Prostate gland (tissue), 2 donors: Measurements from ENCODE around the gene PDE6A. TPM values are rescaled to one million over a fixed set of nuclear protein-coding genes. Genes with fewer than 3 reads are reported as not detected.
A peak's percentile ranks its signal among the peaks of the same experiment; 100 is the strongest.

ENCODE experiments used
- DNase-seq: peaks from one replicate; pipeline ENCODE4 v3.0.0-alpha.2; 2019; ENCODE audit warnings: low spot score
- H3K27ac ChIP-seq, 2 donors: fragments of 200-600 bp; sonication (generic); 2 replicates each; pipeline ENCODE4 v1.5.1; 2017 to 2019
- H3K27me3 ChIP-seq: fragments of 200-600 bp; sonication (generic); replicated peaks from 2 replicates; pipeline ENCODE4 v1.5.1; 2019; ENCODE audit not compliant: insufficient read depth
- H3K36me3 ChIP-seq, 2 donors: fragments of 200-600 bp; sonication (generic); 1 replicate in 1 of 2; 2 replicates in 1 of 2; pipeline versions ENCODE4 v1.5.1 to v1.8.1; 2017 to 2019
- H3K4me1 ChIP-seq: fragments of 200-600 bp; sonication (generic); replicated peaks from 2 replicates; pipeline ENCODE4 v1.5.1; 2019
- H3K4me3 ChIP-seq, 2 donors: fragments of 200-600 bp; sonication (generic); 2 replicates each; pipeline ENCODE4 v1.5.1; 2017 to 2019
- H3K9me3 ChIP-seq: fragments of 200-600 bp; sonication (generic); 2 replicates; pipeline ENCODE4 v1.5.1; 2017
- CTCF ChIP-seq, 4 experiments: fragments of 200-600 bp in 2 of 4; fragments of 450-650 bp in 2 of 4; sonication (generic) in 2 of 4; IDR thresholded peaks; 1 replicate in 3 of 4; 2 replicates in 1 of 4; pipeline ENCODE4 v1.5.1; 2016 to 2019; ENCODE audit warnings: antibody characterized with exemption in 4 of 4, mild to moderate bottlenecking in 2 of 4, moderate library complexity in 2 of 4
- POLR2A ChIP-seq: fragments of 450-650 bp; IDR thresholded peaks from one replicate; pipeline ENCODE4 v1.6.1; 2016; ENCODE audit warnings: antibody characterized with exemption, mild to moderate bottlenecking
- POLR2AphosphoS5 ChIP-seq: sonication (generic); formaldehyde crosslinking; IDR thresholded peaks from one replicate; pipeline ENCODE4 v1.6.1; 2017; ENCODE audit warnings: antibody characterized with exemption
- WGBS: methylation state at CpG from one replicate; pipeline ENCODE4 v1.1.5; 2018; 5-methylcytosine and 5-hydroxymethylcytosine counted together
- intact Hi-C: fragments of 100-400 bp; cut with DNase I; formaldehyde crosslinking; loops from one replicate; pipeline ENCODE4 v1.14.2; 2022
- total RNA-seq, 2 donors: library from RNA; depleted of rRNA; stranded (reverse); fragments of >200 nt; gene quantifications; one replicate each; pipeline ENCODE4 v1.1.0, GENCODE V29; 2016

Gene PDE6A
- total RNA-seq, 2 donors from 2014 or later, result 0.91 TPM; not detected in 1

- Histone ChIP-seq H3K4me1 (no peaks in the 10 kb centered on the region), H3K27me3 (no peaks in the 10 kb centered on the region), H3K36me3 (no peaks in the 10 kb centered on the region), H3K27ac (no peak overlapping the region), H3K4me3 (no peak overlapping the region), H3K9me3 (no peaks in the 10 kb centered on the region)
- 15% methylated on average over 11 of the region's 11 CpGs for WGBS
- DNase-seq, result peak; percentile 44
- intact Hi-C loops, result no loop called here
- peak; percentile 75 for TF ChIP-seq POLR2AphosphoS5
- TF ChIP-seq POLR2A, result no peak
Observed at GRCh38 chr5:149872351-149873040, 72.1 kb downstream of the PDE6A start.

GRCh38 chr5:149871471-149871870 lies 73.1 kb downstream of the PDE6A start:
- 91% methylated on average over 7 of the region's 7 CpGs for WGBS
- DNase-seq, result no peak
- H3K36me3 ChIP-seq, result no peaks in the 10 kb centered on the region
- TF ChIP-seq POLR2AphosphoS5 (no peak), CTCF (IDR thresholded peaks at IDR 0.05) (no peak), POLR2A (no peak)
- no peaks in the 10 kb centered on the region for H3K27me3 ChIP-seq
- H3K9me3 ChIP-seq, result no peaks in the 10 kb centered on the region
- intact Hi-C loops, result no loop called here
- H3K4me1 ChIP-seq, result no peaks in the 10 kb centered on the region
- no peak overlapping the region for H3K27ac ChIP-seq
- no peak overlapping the region for H3K4me3 ChIP-seq

GRCh38 chr5:149870697-149871096 lies 73.9 kb downstream of the PDE6A start:
- DNase-seq, result no peak
- intact Hi-C loops, result no loop called here

GRCh38 chr5:149870232-149870631 lies 74.4 kb downstream of the PDE6A start:
- no peaks in the 10 kb centered on the region for H3K36me3 ChIP-seq
- no peaks in the 10 kb centered on the region for H3K9me3 ChIP-seq
- 96% methylated on average over 1 of the region's 1 CpG for WGBS
- no peak overlapping the region for H3K4me3 ChIP-seq
- no peak for DNase-seq
- intact Hi-C loops, result no loop called here
- TF ChIP-seq POLR2AphosphoS5 (no peak), CTCF (IDR thresholded peaks at IDR 0.05) (no peak), POLR2A (no peak)
- no peaks in the 10 kb centered on the region for H3K4me1 ChIP-seq
- H3K27me3 ChIP-seq, result no peaks in the 10 kb centered on the region
- no peak overlapping the region for H3K27ac ChIP-seq

More at GRCh38 chr5:149870697-149871096, 73.9 kb downstream of the PDE6A start:
- Histone ChIP-seq H3K4me1 (no peaks in the 10 kb centered on the region), H3K27me3 (no peaks in the 10 kb centered on the region), H3K27ac (no peak overlapping the region), H3K9me3 (no peaks in the 10 kb centered on the region), H3K4me3 (no peak overlapping the region), H3K36me3 (no peaks in the 10 kb centered on the region)
- TF ChIP-seq POLR2A (no peak), POLR2AphosphoS5 (no peak), CTCF (IDR thresholded peaks at IDR 0.05) (no peak)

GRCh38 chr5:149869411-149869821 lies 75.2 kb downstream of the PDE6A start:
- Histone ChIP-seq H3K4me1 (no peaks in the 10 kb centered on the region), H3K27ac (no peak overlapping the region), H3K36me3 (no peaks in the 10 kb centered on the region), H3K9me3 (no peaks in the 10 kb centered on the region), H3K27me3 (no peaks in the 10 kb centered on the region), H3K4me3 (no peak overlapping the region)
- WGBS, result 90% methylated on average over 5 of the region's 5 CpGs
- DNase-seq, result no peak
- TF ChIP-seq CTCF (IDR thresholded peaks at IDR 0.05) (no peak), POLR2AphosphoS5 (no peak), POLR2A (no peak)
- intact Hi-C loops, result no loop called here
